Head of caudate nucleus (tissue), 42 donors: Measurements from ENCODE around the gene FAF2.
"Not testable (repeated sequence)": the region's sequence is repeated elsewhere in the genome, so short reads cannot be mapped to it uniquely, and the experiment has no call there.

Source experiments
- DNase-seq, 42 donors: peaks; one replicate each; pipeline versions ENCODE4 v3.0.0 to v3.0.0-alpha.2; 2020 to 2021; ENCODE audit warnings: mixed read lengths in 7 of 42
- intact Hi-C: fragments of 100-400 bp; cut with DNase I; formaldehyde crosslinking; loops from one replicate; pipeline ENCODE4 v1.15.0; 2022

The FAF2 gene, protein sequence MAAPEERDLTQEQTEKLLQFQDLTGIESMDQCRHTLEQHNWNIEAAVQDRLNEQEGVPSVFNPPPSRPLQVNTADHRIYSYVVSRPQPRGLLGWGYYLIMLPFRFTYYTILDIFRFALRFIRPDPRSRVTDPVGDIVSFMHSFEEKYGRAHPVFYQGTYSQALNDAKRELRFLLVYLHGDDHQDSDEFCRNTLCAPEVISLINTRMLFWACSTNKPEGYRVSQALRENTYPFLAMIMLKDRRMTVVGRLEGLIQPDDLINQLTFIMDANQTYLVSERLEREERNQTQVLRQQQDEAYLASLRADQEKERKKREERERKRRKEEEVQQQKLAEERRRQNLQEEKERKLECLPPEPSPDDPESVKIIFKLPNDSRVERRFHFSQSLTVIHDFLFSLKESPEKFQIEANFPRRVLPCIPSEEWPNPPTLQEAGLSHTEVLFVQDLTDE

DNA sequence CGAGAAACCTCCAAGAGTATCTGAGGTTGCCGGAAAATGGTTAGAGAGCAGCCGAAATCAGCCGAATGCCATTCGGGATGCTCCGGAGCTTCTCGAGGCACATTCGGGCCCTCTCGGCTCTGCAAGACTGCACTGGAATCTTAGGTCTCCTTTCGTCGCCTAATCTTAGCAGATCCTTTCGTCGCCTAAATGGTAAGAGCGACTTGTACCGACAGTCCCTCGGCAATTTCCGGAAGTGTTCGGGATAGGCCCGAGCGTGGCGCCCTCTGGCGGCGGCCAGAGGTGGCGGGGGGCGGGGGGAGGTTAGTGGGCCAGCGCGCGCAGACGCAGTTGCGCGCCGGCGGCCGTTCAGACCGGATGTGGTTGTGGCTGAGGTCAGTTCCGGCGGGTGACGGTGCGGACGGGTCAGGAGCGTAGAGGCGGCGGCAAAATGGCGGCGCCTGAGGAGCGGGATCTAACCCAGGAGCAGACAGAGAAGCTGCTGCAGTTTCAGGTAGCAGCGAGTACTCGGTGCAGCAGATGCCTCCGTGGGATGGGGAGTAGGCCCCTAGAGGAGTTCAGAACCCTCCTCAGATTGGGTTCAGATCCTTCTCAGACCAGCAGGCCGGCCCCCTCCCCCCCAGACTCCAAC lies at the start of gene FAF2:
Gene FAF2, plus strand, starts transcription at position 408 of the 631 bp plus-strand sequence. Its CDS starts 23 bp downstream, at position 431.
- intact Hi-C loops: loop anchor here (2.0 kb wide), 2 partner anchors 57 to 91 kb away; no protein-coding TSS in a partner anchor
- peak; percentile 86 to 98 (median 95) for DNase-seq

DNA sequence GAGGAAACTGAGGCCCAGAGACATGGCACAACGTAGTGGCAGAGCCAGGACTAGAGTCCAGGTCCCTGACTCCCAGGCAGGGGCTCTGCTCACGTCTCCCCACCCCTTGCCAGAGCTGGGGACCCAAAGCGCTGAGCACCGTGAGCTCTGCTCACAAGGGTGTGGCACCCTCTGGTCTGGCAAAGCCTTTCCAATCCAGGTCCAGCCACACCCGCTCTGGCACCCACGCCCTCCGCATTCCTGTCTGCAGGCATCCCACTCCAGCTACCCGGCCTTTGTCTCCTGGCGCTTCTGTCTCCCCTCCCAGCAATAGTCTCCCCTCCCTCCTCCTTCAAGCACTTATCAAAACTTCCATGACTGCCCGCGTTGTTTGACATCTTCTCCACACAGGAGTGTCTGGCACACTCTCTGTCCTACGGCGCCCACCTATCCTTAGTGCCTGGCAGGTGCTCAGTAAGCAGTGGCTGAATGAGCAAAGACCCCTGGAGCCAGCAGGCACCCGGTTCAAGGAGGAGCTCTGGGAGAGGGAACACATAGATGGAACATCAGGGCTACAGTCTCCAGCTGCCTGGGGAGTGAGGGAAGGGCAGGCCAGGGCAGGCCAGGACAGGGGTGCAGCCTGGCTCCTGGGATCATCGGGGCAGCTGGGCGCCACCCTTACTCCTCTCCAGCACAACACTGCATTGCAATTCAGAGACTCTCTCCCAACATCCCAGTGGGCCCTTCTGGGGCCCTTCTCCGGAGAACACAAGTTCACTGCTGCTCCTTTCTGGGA lies 47.6 kb upstream of the FAF2 start:
- intact Hi-C loops: no loop called here
- no peak for DNase-seq

GRCh38 chr5:176401281-176402205 lies 46.6 kb upstream of the FAF2 start:
- DNase-seq: peak in 9 of 42 donors; percentile 15 to 53 (median 31)
- intact Hi-C loops: no loop called here

DNA sequence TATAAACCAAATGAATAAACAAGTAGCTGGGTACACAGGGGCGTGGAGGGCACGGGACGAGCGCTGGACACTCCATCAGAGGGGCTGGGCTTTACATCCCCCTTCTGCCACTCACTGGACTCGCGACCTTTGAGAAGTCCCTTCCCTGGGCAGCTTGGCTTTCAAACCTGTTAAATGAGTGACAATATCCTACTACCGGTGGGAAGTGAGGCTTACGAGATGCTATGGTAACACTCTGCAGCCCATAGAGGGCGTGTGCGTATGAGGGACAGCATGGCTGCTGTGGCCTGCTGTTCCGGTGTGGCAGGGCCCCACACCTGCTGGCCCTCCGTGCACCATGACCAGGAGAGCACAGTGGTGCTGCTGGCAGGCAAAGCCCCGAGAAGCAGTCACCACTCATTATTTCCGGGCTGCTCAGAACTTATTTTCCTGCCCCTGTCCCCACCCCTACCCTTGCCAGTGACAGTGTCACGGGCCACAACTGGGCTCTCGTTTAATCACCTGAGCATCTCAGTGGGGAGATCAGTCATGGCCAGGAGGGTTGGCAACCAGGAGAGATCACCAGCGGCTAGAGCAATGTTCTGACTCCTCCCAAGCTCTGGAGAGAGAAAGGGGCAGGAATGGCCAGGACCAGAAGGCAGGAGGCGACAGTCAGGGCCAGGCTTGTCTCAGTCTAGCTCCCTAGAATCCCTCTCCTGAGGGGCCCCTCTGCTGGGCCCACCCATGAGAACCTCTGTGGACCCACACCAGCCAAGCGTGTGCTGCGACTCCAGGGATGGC lies 42.3 kb upstream of the FAF2 start:
- intact Hi-C loops: no loop called here
- no peak for DNase-seq

- DNase-seq: peak in 1 of 42 donors; percentile 8
- intact Hi-C loops: no loop called here
These were observed 41.6 kb upstream of the FAF2 start for GRCh38 chr5:176406436-176407052.

DNA sequence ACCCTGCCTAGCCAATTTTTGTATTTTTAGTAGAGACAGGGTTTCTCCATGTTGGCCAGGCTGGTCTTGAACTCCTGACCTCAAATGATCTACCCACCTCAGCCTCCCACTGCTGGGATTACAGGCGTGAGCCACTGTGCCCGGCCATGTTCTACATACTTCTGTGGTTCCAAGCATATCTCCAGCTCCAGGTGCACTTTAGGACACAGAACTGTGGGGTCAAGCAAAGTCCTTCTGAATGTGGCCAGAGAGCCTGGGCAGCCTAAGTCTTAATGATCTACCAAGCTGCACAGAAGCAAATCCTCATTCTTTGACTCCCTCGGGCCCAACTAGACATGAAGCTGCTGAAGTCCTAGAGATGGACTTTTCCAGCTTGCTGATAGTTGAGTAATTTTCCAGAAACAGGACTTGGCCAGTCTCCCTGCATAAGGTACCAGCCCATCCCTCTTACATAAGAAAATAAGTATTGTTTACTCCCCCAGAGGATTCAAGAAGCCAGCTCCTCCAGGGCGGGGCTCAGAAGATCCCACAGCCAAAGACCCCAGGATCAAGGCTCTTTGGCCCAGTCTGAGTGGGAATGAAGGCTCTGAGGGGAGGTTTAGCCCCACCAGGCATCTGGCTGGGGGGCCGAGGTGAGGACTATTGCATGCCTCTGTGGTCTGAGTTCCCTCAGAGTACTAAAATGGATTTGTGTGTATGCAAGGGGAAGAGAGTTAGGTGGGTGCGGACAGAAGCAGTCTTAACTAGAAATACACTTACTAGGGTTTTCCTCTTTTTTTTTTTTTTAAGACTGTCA lies 40.5 kb upstream of the FAF2 start:
- intact Hi-C loops: no loop called here
- peak in 1 of 42 donors; percentile 16 for DNase-seq

DNA sequence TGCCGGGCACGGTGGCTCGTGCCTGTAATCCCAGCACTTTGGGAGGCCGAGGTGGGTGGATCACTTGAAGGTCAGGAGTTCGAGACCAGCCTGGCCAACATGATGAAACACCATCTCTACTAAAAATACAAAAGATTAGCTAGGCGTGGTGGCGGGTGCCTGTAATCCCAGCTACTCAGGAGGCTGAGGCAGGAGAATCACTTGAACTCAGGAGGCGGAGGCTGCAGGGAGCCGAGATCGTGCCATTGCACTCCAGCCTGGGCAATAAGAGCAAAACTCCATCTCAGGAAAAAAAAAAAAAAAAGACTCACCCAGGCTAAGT lies 40.0 kb upstream of the FAF2 start:
- peak in 1 of 42 donors; percentile 15 for DNase-seq
- intact Hi-C loops: not testable (repeated sequence)

DNA sequence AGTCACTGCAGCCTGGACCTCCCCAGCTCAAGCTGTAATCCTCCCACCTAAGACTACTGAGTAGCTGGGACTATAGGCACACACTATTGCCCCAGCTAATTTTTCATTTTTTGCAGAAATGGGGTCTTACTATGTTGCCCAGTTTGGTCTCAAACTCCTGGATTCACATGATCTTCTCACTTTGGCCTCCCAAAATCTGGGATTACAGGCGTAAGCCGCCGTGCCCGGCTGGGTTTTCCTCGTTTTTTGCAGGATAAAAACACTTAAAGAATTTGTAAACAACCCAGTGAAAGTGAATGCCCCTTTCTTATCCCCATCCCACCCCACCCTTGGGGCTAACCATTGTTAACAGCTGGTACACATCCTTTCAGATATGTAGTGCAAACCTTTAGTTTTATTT lies 39.6 kb upstream of the FAF2 start:
- no peak for DNase-seq
- intact Hi-C loops: no loop called here

DNA sequence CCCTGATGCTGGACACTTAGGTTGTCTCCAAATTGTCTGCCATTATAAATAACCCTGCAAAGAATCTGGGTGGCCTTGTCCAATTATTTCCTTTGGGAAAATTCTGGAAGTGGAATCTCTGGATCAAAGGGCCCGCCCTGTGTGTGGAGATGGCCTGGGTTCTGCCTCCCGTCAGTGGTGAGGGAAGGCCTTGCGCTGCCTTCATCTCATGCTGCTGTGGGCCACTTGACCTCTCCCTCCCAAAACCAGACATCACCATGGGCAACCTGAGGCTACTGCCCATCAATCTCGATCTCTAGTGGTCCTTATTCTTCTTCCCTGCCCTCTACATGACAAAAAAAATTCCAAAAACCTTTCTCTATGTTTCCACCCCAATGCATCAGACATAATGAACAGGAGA lies 38.4 kb upstream of the FAF2 start:
- no peak for DNase-seq
- intact Hi-C loops: loop anchor here (10.0 kb wide), 1 partner anchor 125 kb away; the partner anchor contains the start of gene RNF44

DNA sequence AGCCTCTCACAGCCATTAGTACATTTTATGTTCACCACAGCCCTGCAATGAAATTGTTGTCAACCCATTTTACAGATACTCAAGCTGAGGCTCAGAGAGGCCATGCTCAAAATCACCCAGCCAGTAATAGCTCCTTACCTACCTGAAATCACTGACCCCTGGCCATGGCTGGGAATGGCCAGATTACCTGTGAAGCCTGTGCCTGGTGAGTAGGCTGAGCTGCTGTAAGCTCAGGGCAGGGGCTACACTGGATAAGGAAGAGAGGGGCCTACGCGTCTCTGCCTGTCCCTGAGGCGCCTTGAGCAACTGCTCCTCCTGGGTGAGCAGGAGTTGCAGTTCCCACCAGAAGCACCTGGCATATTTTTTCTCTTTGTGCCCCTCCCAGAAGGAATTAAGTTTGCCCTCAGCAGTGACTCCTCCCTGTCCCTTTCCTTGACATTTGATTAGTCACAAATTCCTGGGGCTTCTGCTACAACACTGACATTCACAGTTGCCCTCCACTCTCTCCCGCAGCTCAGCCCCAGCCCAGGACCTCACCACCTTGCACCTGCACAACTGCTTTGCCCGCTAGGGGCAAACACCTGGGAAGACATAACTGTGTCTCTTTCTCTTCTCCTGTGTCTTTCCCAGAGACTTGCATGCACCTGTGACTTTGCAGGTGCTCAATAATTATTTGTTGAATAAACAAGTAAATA lies 37.6 kb upstream of the FAF2 start:
- peak in 1 of 42 donors; percentile 5 for DNase-seq
- intact Hi-C loops: loop anchor here (10.0 kb wide), 1 partner anchor 124 kb away; the partner anchor contains the start of gene RNF44

- intact Hi-C loops: loop anchor here (10.0 kb wide), 1 partner anchor 122 kb away; the partner anchor contains the start of gene RNF44
- DNase-seq: peak in 1 of 42 donors; percentile 4
These were observed 35.5 kb upstream of the FAF2 start for GRCh38 chr5:176412517-176413254.

GRCh38 chr5:176413255-176413565 lies 35.0 kb upstream of the FAF2 start:
- peak in 1 of 42 donors; percentile 4 for DNase-seq
- intact Hi-C loops: loop anchor here (10.0 kb wide), 1 partner anchor 122 kb away; the partner anchor contains the start of gene RNF44

DNA sequence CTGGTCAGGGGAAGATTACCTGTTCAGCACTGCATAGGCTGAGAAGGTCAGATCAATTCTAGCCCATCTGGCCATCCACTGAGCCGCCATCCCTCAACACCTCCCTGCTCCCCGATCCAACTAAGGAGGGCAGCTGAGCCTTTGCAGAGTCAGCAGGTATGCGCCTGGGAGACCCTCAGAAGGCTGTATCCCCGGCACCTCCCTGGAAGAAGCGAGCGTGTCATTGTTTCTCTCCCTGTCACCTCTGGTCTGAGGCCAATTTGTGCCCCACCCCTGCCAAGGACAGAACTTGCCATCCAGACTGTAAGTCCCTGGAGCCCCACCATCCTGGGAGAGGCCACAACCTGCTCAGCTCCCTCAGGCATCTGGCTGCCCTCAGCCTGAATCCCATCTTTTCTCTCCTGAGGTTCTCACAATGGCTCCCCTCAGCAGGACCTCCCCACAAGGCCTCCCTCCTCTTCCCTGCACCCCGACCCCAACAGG lies 34.4 kb upstream of the FAF2 start:
- intact Hi-C loops: loop anchor here (2.0 to 10.0 kb wide), 2 partner anchors 21 to 121 kb away; partner anchors contain the start of gene RNF44
- DNase-seq: no peak

- intact Hi-C loops: loop anchor here (2.0 to 10.0 kb wide), 2 partner anchors 22 to 120 kb away; partner anchors contain the start of gene RNF44
These were observed 33.5 kb upstream of the FAF2 start for GRCh38 chr5:176414704-176415103.

More at GRCh38 chr5:176414704-176415103, 33.5 kb upstream of the FAF2 start:
- DNase-seq: no peak
